Ascending aorta (tissue), 2 donors: ENCODE measurements around the gene ATF7. TPM values are rescaled to one million over a fixed set of nuclear protein-coding genes. Genes with fewer than 3 reads are reported as not detected.
A peak's percentile ranks its signal among the peaks of the same experiment; 100 is the strongest.

ENCODE experiments used
- DNase-seq, 2 donors: peaks; one replicate each; pipeline ENCODE4 v3.0.0-alpha.2; 2019; ENCODE audit warnings: low spot score in 2 of 2
- H3K27ac ChIP-seq, 2 donors: fragments of 200-600 bp; sonication (generic); one replicate each; pipeline ENCODE4 v1.5.1; 2016 to 2017; ENCODE audit warnings: mild to moderate bottlenecking in 1 of 2
- H3K27me3 ChIP-seq: fragments of 200-600 bp; sonication (generic); one replicate; pipeline ENCODE4 v1.5.1; 2017
- H3K36me3 ChIP-seq, 2 donors: fragments of 200-600 bp; sonication (generic); one replicate each; pipeline ENCODE4 v1.5.1; 2016
- H3K4me1 ChIP-seq, 2 donors: fragments of 200-600 bp; sonication (generic); one replicate each; pipeline ENCODE4 v1.5.1; 2016 to 2017; ENCODE audit warnings: mild to moderate bottlenecking in 1 of 2
- H3K4me3 ChIP-seq, 2 donors: fragments of 200-600 bp; sonication (generic); one replicate each; pipeline ENCODE4 v1.5.1; 2016 to 2017; ENCODE audit warnings: mild to moderate bottlenecking in 1 of 2
- H3K9me3 ChIP-seq, 2 donors: fragments of 200-600 bp; sonication (generic); one replicate each; pipeline ENCODE4 v1.5.1; 2016
- intact Hi-C: fragments of 100-400 bp; cut with DNase I; formaldehyde crosslinking; loops from one replicate; pipeline ENCODE4 v1.15.1; 2023
- total RNA-seq: library from RNA; depleted of rRNA; stranded (reverse); fragments of >200 nt; gene quantifications from one replicate; pipeline ENCODE4 v1.1.0, GENCODE V29; 2016
- TF ChIP-seq, protein P1 (sequence below), 3 experiments: fragments of 200-600 bp in 2 of 3; fragments of 450-650 bp in 1 of 3; sonication (generic) in 2 of 3; IDR thresholded peaks; one replicate each; pipeline ENCODE4 v1.5.1; 2016 to 2019; ENCODE audit warnings: antibody characterized with exemption in 3 of 3, mild to moderate bottlenecking in 1 of 3, moderate library complexity in 1 of 3

ATF7 gene
- total RNA-seq, 1 donor from 2014 or later: 67.6 TPM

DNA sequence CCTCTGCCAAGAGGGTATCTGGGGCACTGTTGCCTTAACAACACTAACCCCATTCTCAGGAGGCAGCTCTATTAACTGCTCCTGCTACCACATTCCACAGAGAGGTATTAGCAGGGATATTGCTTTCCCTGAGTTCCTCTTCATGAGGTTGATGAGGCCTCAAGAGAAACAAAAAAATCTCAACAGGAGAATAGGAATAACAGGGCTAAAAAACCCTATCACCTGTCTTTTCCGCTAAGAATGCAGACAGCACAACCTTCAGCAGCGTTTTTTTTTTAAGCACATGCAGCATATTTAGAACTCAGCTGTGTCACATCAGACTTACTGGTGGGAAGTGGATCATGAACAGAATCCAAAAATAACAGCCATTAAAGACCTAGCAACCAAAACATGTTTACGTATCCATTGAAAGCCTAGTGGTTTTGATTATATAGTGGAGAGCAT, 29.2 kb downstream of the ATF7 start:
- Histone ChIP-seq H3K27me3 (no peaks in the 10 kb centered on the region), H3K36me3 (peaks cover 8 to 12% of the 10 kb centered on the region in 2 donors), H3K4me1 (peaks cover 0 to 26% of the 10 kb centered on the region in 2 donors), H3K9me3 (no peaks in the 10 kb centered on the region), H3K27ac (peak overlapping the region; percentile 38 to 63), H3K4me3 (no peak overlapping the region)
- intact Hi-C loops: no loop called here
- DNase-seq: no peak
- TF ChIP-seq, protein P1, sequence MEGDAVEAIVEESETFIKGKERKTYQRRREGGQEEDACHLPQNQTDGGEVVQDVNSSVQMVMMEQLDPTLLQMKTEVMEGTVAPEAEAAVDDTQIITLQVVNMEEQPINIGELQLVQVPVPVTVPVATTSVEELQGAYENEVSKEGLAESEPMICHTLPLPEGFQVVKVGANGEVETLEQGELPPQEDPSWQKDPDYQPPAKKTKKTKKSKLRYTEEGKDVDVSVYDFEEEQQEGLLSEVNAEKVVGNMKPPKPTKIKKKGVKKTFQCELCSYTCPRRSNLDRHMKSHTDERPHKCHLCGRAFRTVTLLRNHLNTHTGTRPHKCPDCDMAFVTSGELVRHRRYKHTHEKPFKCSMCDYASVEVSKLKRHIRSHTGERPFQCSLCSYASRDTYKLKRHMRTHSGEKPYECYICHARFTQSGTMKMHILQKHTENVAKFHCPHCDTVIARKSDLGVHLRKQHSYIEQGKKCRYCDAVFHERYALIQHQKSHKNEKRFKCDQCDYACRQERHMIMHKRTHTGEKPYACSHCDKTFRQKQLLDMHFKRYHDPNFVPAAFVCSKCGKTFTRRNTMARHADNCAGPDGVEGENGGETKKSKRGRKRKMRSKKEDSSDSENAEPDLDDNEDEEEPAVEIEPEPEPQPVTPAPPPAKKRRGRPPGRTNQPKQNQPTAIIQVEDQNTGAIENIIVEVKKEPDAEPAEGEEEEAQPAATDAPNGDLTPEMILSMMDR (IDR thresholded peaks at IDR 0.05): no peak

DNA sequence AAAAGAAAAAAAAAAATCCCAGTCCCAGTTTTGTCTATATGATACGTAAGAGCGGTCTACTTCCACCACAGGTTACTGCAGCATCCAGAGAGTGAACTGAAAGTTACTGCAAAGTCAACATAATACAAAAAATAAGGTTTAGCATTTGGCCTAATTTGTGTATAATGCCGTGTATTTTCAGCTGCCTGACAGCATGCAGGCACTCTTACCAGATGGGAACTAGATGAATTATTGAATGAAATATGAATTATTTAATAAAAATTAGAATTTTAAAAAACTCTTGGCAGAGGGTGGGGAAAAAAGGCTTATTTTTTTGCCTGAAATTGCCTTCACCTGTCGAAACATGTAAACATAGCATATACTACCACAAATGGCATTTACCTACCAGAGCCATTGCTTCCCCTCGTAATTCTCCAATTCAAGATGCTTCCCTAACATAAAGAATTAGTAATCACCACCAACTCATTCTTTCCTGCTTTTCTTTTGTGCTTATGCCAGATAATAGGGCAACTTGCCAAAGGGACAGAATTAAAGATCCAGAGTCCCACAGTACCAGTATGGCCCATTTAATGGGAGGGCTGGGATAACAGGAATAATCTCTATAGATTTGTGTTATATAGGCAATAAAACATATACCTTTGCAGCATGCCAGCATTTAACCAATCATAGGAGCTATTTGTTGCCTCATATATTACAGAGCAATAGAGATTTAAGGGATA, 31.1 kb downstream of the ATF7 start:
- intact Hi-C loops: no loop called here
- DNase-seq: no peak
- H3K27ac ChIP-seq: peak overlapping the region in 1 of 2 donors; percentile 63
- peaks cover 10 to 33% of the 10 kb centered on the region in 2 donors for H3K4me1 ChIP-seq
- TF ChIP-seq, protein P1 (IDR thresholded peaks at IDR 0.05): no peak
- no peaks in the 10 kb centered on the region for H3K27me3 ChIP-seq
- no peaks in the 10 kb centered on the region for H3K9me3 ChIP-seq
- H3K36me3 ChIP-seq: peaks cover 4 to 11% of the 10 kb centered on the region in 2 donors
- H3K4me3 ChIP-seq: no peak overlapping the region

GRCh38 chr12:53593707-53594106, 32.5 kb downstream of the ATF7 start:
- Histone ChIP-seq H3K9me3 (no peaks in the 10 kb centered on the region), H3K36me3 (peaks cover 0 to 4% of the 10 kb centered on the region in 2 donors), H3K27ac (peak overlapping the region in 1 of 2 donors; percentile 7), H3K4me3 (no peak overlapping the region), H3K4me1 (peaks cover 14 to 36% of the 10 kb centered on the region in 2 donors), H3K27me3 (no peaks in the 10 kb centered on the region)
- TF ChIP-seq, protein P1 (IDR thresholded peaks at IDR 0.05): no peak
- intact Hi-C loops: no loop called here
- DNase-seq: no peak

DNA sequence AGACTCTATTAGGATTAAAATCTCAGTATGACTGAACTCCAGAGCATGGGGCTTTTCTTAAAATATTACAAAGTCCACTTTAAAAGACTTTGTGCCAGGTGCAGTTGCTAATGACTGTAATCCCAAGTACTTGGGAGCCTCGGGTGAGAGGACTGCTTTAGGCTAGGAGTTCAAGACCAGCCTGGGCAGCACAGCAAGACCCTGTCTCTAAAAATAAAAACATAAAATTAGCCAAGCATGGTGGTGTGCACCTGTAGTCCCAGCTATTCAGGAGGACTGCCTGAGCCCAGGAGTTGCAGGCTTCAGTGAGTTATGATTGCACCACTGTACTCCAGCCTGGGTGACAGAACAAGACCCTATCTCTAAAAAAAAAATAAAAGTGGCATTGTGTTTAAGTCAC, 33.2 kb downstream of the ATF7 start:
- TF ChIP-seq, protein P1 (IDR thresholded peaks at IDR 0.05): no peak

DNA sequence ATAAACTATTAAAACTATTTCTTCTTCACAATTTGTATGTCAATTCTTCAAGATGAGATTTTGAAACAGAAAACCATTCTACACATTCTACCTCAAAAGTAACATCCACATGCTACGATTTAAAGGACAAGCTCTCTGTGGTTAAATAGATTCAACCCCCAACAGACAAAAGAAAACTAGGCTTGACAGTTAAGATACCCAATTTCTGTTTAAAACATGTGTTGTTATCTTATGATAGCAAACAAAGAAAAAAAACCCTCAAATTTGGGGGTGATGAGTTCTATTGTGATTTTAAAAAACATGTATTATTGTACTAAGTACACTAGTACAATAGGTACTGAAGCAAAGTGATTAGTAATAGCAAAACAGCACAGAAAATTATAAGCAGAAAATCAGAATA, 33.8 kb downstream of the ATF7 start:
- peak overlapping the region in 1 of 2 donors; percentile 72 for H3K27ac ChIP-seq
- peaks cover 14 to 33% of the 10 kb centered on the region in 2 donors for H3K4me1 ChIP-seq
- DNase-seq: no peak
- no peaks in the 10 kb centered on the region for H3K27me3 ChIP-seq
- intact Hi-C loops: no loop called here
- no peak overlapping the region for H3K4me3 ChIP-seq
- TF ChIP-seq, protein P1 (IDR thresholded peaks at IDR 0.05): no peak
- H3K36me3 ChIP-seq: no peaks in the 10 kb centered on the region
- H3K9me3 ChIP-seq: no peaks in the 10 kb centered on the region

More for the DNA sequence above, 33.2 kb downstream of the ATF7 start:
- Histone ChIP-seq H3K9me3 (no peaks in the 10 kb centered on the region), H3K27me3 (no peaks in the 10 kb centered on the region), H3K27ac (peak overlapping the region in 1 of 2 donors; percentile 23), H3K36me3 (peaks cover 0 to 2% of the 10 kb centered on the region in 2 donors), H3K4me3 (no peak overlapping the region), H3K4me1 (peaks cover 14 to 36% of the 10 kb centered on the region in 2 donors)
- intact Hi-C loops: no loop called here
- no peak for DNase-seq
